CD4-positive, alpha-beta T cell treated with Interleukin-10 for 1 hour (primary cell): Measurements from ENCODE around the gene PRDM15.

Experiments used
- DNase-seq: peaks from one replicate; pipeline ENCODE4 v3.0.0-alpha.2; 2020

Gene PRDM15

DNA sequence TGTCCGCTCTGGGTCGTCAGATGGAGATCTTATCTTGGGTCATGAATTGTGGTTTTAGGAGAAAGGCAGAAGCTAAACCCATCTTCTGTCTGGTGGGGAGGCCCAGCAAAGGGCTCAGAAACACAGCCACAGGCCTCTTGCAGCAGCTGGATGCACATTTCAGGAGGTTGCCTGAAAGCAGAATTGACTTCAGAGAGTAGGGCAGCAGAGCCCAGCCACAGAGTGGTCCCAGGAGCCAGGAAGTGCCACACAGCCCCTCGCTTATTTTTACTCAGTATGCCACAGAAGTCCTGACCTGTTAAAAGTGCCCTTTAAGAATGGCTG is 104.0 kb downstream of the PRDM15 start:
- DNase-seq, result no peak

DNA sequence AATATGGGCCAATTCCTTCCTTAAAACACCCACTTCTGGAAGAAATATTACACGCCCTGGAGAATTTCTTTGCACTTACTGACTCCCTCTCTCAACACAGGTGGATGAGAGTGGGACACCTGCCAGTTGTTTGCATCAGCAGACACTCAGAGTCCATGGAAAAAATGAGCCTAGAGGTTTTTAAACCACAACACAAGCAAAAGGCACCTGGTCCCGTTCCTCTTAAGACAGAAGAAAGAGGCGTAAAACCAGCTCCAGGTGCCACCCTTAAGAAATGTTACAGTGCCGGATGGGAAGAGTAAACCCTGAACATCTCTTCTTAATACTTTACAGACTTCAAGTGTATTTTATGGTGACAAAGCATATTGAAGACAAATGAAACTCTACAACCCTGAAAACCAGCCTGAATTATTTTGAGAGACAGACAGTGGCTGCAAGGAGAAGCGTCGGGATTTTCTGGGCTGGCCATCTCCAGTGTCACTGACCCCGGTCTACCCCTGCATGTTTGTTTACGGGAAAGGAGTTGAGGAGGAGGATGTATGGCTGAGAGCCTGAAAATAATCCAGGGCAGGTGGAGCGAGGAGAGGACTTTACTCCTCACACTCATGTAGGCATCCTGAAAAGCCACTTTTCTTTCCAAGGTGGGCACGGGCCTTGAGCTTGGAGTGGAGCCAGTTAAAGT is 104.5 kb downstream of the PRDM15 start:
- DNase-seq, result no peak

DNA sequence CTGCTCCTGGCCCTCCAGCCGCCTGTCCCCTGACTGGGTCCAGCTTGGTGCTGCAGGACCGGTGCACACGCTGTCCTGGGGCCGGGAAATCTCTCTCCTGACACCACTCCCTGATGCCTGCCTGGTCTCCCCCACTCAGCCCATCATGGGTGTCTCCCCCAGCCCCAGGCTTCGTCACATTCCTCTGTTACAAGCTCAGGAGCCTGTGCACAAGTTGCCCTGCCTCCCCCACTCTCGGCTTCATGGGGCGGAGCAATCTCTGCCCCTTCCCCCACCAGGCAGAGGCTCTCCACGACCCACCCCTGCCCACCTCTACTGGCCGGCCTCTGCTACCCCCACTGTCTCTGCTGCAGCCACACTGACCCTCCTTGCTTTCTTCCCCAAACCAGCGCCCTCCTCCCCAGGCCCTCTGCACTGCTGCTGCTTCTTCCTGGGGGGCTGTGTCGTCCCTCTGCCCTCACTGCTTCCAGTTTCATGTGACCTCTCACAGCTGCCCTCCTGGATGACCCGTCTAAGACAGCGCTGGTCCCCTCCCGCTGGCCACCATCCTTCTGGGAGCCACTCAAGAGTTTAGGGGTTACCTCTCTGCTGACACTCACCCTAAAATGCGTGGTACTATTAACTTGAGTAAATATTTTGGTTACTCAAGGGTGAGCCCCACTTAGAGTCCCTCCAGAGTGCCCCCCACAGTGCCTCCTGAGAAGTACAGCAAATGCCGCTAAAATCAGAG is 106.6 kb downstream of the PRDM15 start:
- DNase-seq, result no peak

DNA sequence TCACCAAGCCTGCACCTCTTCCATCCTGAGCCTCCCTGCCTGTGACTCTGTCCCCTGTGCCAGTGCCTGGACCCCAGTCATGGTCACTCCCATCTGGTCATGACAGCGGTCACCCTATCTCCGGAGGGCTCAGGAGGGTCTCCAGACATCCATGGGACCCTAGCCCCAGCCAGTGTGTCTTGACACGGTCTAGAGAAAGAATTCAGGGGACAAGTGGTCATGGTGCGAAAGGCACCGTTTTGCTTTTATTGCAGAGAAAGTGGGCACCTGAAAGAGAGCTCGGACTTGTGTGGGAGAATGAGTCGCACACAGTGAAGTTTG is 107.6 kb downstream of the PRDM15 start:
- DNase-seq, result no peak

DNA sequence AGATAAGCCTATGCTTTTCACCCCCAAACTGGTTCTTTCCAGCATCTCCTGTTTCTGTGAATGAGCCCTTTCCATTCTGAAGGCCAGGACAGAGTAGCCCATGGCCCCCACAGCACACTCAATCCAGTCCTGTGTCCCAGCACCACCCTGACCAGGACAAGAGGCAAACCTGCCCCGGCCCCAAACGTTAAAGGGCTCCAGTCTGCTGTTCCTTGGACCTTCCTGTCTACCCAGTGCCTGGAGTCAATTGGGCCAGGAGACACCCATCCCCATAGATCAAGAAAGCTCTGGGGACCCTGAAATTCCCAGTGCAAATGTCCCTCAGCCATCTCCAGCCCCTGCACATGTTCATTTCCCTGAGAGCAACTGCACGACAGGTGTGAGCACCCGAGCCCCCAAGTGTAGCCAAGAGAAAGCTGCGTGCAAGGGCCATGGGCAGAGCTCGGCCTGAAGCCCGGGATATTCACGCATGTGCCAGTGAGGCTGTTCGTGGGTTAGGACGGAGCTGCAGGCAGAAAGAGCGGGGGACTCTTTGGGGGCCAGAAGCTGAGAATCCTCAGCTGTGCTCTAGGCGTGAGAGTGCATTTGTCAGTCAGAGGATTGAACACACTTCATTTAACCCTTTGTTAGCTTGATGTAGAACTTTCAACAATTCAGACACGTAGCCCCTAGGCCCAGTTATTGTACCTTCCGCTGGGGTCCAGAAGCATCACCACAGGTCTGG is 108.1 kb downstream of the PRDM15 start:
- DNase-seq, result no peak

DNA sequence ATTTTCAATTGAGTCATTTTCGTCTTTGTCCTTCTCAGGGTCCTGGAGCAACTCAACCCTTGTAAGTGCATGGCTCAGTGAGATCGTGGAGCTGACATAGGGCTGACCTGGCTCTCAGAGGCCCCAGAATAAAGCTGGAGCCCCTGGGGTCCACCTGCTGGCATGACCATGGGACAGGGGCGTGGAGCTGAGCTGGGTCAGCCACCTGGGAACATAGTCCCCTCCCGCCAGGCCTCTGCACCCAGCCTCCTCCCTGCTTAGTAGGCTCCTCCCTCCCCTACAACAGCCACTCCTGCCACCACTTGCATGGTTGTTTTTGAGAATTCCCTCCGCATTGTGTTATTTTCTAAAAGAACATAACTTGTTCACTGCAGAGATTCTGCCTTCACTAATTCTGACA is 109.2 kb downstream of the PRDM15 start:
- DNase-seq, result no peak

DNA sequence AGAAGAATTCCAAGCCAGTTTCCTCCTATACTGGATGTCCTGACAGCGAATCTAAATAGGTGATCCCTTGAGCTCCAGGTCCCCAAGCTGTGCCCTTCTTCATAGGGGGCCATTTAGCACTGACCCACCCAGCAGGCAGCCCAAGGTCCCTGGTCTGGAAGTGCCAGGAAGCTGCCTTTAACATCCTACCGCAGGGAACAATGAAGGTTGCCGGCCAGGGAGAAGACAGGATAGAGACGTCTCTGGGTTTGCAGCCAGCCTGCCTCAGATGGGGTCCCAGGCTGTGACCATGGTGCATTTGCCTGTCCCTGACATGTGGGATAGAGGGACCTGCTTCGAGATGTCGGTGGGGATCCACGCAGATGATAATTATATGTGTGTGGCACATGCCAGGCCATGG is 109.6 kb downstream of the PRDM15 start:
- no peak for DNase-seq

DNA sequence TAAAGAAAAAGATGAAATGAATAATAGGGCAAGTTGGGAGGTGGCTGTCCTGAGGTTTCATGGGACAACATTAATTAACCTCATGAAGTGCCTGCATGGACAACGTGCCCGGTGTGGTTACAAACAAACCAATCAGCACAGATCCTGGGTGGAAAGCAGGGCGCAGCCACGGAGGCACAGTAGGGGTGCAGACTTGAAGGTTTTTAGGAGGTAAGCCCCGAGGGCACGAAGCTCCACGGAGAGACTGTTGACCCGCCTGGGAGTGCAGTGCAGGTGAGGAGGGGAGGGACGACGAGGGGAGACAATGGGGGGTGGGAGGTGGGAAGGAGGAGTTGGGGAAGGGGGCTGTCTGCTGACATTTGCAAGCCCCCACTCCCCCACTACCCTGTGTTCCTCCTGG is 110.0 kb downstream of the PRDM15 start:
- no peak for DNase-seq

DNA sequence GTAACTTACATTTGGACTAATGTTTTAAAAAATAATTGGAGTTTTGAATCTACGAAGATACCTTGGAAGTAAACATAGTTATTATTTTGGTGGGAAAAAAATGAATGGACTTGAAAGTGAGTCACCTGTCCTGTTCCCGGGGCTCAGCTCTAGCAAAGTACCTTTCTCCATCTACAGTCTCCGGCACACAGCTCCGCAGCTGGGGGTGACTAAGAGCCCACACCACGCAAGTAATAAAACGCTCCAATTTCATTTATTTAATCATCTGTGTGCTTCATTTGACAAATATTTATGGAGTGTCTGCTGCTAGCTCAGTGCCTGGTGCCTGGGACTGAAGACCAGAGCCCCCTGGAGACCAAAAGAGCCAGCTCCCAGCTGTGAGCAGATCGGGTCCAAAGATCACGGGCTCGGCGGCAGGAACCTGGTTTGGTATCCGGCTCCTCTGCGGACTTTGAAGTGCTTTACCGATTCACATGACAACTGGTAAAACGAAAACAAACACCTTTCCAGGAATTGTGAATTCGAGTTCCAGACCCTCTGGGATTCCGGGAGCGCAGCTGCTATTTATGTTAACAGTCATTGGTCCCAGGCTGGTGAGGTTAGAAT is 110.6 kb downstream of the PRDM15 start:
- peak; percentile 29 for DNase-seq

DNA sequence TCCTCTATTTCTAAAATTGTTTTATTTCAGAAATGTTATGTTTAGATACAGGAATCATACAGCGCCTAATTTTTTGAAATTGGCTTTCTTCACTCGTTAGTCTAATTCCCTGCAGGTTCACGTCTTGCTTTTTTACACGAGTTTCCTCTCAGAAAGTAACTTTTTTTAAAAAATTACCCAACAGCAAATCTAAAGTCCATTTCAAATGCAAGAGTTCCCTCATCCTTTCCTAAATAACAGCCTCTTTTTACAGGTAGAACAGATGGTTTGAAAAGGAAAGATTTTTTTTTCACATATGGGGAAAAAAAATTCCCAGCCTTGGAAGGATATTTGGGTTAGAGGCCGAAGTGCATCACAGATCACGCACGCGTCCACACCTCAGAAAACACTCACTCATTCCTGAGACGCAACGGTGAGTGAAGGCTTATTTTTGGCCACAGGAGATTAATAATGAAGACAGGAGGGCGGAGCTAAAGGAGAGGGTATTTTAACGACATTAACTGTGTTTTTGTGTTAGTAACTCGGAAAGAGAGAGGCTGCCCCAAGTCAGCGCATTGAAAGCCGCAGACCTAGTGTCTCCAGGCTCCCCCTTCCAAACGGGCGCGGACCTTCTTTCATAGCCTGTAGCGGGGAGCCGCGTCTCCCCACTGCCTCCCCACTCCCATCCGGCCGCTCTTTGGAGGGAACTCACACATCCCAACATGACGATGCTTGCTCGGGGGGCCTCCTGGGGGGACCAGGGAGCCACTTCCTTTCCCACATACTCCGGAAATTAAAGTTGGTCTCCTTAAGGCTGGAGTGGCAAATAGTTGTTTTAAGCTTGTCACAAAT is 111.3 kb downstream of the PRDM15 start:
- DNase-seq, result no peak

DNA sequence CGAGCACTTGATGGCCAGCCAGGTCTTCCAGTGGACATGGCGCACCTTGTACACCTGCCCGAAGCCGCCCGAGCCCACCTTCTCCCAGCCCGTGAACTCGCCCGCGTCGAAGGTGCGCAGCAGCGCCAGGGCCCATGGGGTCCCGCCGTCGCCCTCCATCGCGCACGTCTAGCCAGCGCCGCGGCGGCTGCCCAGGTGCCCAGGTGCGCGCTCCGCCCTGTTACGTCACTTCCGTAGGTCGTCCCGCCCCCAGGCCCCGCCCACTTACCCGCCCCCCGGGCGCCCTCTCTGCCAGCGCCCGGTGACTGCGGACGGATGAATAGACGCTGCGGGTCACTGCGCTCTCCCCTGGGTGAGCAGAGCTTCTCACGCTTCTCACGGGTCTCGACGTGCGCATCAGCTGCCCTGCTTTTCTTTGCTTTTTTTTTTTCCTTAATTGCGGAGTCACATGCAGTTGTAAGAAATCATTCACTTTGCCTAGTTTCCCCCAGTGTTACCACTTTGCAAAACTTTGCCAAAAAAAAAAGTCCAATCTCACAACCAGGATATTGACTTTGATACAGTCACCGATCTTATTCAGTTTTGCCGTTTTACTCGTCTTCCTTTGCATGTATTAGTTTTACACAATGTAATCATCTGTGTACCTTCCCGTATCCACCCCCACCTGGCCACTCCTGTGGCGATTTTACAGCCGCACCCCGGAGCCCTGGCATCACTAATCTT is 112.1 kb downstream of the PRDM15 start, which contains the start of gene RIPK4:
TSS of gene RIPK4 (minus strand) at position 170 of the 723 bp plus-strand sequence. CDS start at position 159, 11 bp downstream.
- peak; percentile 71 for DNase-seq

DNA sequence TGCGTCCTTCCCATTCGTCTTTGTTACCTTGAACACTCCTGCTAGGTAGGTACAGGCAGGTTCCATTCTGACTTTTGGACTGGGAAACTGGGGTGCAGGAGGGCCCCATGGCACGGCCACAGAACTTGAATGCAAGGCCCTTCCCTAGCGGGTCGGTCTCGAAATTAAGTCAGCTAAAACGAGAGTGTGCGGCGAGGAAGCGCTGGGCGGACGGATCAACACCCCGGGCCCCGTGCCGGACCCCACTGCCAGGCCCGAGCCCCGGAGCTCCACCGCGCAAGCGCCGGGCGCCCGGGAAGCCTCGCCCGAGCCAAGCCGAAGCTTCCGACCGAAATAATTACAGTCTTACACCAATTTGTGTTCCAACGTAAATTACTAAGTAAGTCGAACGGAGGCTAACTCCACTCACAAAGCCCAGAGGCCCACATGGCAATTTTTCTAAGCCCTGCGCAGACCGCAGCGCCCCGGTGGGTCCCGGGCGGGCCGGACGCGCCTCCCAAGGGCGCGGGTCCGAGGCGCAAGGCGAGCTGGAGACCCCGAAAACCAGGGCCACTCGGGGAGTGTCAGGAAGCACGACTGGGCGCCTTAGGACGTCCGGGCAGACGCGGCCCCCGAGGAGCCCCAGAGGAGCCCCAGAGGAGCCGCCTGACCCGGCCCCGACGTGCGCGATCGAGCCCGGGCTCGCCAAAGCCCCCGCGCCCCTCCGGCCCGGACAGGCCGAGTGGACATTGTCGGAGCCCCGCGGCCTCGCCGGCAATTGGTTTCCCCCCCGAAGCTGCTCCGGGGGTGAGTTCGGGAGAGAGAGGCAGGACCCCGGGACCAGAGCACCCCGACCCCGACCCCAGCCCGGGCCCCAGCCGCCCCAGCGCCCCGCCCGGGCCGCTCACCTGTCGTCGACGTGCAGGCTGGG is 112.9 kb downstream of the PRDM15 start:
- DNase-seq, result no peak

DNA sequence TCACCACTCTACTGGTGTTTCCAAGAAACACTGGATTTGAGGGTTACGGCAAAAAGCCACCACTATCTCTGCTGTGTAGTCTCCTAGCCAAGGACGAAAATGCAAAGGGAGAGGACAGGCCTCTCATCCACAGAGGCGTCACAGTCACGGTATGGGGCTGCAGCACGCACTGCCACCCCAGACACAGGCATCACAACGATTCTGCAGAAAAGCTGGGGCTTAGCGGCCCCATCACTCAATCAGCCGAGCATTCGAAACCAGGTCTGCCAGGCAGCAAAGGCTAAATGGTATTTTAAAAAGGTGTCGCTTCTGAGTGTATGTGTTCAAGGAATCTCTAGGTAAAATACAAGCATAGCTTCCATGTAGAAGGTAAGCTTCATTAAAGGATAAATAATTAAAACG is 113.7 kb downstream of the PRDM15 start:
- DNase-seq, result no peak

DNA sequence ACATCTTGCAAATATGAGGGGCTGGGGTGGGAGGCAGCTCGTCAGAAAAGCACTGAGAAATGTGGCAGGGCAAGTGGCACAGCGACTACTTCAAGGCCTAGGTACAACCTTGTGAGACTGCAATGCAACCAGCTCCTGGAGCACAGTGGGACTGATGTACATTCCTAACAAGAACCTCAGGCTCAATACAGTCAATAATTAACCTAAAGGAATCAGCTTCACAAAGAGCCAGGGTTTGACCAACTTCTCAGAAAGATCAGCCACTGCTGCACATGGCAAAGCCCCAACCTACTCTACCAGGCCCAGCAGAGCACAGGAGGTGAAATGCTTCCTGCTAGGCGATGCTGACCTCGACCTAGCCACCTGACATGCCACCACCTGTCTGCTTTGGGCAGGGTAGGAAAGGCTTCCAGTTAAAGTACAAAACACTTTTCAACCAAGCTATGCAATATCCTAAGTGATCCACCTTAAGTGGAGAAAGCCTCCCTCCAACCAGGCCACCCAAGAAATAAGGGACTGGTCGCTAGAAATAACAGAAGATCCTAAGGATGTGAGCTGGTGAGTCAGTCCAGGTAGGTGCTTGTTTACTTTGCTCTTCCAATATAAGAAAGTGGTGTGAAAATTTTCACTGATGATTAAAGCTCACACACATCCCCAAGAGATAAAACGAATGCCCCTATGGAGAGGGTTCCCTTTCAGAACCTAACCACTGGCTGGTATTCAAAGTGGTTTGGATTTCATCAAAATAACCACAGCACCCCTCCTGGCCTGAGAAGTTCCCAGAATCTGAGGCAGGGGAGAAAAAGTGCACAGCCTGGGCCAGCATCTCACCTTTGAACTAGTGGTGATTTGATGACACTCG is 114.4 kb downstream of the PRDM15 start:
- no peak for DNase-seq

DNA sequence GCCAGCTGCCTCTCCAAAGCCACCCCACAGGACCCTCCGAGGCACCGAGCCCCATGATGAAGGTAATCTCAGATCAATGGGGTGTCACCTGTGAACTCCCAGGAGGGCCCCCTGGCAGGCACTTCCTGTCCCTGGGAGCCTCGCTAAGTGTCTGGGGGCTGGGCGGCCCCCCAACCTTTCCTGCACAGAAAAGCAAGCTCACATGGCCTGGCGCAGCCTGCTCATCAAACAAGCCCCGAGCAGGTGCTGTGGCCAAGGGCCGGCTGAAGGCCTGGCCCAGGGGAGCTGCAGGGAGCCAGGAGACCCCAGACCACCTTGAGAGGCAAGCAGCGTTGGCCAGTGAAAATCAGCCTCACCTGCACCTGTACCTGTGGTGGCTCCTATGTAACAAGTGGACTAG is 115.1 kb downstream of the PRDM15 start:
- DNase-seq, result no peak

DNA sequence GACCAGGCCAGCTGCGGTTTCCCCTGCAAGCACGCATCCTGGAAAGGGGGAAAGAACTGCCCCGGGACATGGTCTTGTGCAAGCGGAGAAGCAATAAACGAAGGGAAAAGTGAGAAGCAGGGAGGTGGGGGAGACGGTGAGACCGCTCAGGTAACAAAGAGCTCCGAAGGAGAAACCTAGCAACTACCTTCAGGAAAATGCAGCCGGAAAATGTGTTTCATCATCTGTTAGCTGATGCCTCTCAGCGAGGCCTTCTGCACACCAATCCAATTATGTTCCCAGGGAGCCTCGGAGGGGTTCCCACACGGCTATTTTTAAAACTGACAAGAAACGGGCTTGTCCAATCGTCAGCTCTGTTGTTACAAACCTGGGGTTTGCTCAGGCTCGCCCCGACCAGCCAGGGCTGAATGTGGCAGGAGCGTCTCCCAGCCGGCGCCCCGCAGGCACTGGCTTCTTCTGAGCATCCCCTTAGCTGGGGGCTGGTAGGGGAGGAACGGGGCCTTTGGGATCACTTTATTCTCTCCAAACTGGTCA is 115.7 kb downstream of the PRDM15 start:
- DNase-seq, result no peak

DNA sequence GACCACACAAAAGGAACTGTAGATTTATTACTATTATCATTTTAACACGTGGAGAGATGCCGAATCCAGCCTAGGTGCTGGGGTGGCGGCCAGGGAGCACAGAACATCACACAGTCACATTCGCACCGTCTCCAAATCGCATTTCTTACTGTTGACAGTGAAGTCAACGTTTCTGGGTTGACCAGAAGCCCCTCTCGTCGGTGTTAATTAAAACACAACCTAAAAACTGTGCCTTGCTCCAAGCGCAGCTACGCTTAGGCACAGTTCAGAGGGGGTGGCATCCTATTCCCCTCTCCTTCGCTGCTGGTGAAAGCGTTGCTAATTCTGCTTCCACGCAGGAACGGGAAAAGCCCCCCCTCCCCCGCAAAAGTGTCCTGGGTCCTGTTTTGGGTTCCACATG is 116.4 kb downstream of the PRDM15 start:
- no peak for DNase-seq

DNA sequence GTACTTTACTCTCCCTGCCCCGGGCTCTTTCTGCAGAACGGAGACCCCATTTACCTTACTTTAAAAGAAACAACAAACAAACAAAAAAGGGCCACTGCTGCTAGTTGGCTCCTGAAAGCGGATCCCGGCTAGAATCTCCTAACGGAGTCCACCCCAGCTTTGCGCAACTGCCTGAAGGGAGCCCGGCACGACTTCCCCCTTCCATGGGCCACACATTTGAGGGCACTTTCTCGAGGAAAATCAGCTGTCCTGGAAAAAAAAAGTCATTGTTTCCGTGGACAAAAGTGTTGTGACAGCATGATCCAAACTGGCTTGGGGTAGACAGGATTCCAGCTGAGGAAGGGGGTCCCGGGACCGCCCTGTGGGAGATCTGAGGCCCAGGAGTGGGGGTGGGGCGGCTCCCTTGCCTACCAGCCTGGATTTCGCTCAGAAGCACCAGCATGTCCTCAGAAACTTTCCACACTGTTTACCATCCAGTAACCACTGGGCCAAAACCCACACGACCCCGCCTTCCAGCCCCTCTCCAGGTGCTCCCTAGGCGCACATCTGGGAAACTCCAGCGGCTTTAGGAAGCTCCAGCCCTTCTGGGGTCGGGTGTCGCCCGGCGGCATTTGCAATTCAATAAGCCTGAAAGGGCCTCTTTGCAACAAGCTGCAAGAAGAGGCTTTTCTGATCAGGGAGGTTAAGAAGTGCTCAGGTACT is 117.1 kb downstream of the PRDM15 start:
- DNase-seq, result no peak
